Measurements from ENCODE around the gene TCERG1L. TPM values are rescaled to one million over a fixed set of nuclear protein-coding genes. Genes with fewer than 3 reads are reported as not detected.
"Not testable (repeated sequence)": the region's sequence is repeated elsewhere in the genome, so short reads cannot be mapped to it uniquely, and the experiment has no call there.

Gene TCERG1L
- total RNA-seq, 4 donors from 2014 or later: 0.41 TPM; not detected in 3

DNA sequence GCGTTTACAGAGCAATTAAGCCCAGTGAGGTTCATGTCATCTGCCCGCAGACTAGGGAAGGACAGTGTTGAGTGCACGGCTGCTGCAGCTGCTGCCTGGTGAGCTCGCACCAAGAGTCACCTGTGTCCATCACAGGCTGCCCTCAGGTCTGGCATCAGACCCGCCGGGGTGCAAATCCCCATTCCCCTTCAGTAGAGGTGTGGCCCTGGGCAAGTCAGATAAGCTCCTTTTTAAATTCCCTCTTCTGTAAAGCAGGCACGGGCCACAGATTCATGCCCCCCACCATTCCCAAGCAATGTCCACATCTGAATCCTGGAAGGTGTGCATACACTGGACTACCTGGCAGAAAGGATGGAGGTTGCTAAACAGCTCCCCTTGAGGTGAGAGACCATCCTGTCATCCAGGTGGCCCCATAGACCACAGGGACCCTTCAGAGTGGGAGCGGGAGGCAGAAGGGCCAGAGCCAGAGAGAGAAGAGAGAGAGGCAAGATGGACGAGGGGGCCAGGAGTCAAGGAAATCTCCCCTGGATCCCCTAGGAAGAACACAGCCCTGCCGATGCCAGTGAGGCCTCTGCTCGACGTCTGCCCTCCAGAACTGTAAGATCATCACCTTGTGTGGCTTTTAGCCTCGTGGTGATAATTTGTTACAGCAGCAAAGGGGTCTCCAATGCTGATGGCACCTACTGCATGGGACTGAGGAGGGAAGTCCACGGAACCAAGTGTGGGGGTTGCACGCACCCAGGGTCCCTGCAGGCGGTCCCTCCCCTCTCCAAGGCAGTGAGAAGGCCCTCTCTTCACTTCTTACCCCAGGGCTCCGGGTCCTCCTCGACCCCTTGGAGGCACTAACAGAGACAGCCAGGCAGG is 168.8 kb downstream of the TCERG1L start:
- DNase-seq: no peak
- Histone ChIP-seq H3K27ac (no peak overlapping the region), H3K4me1 (no peaks in the 10 kb centered on the region), H3K9me3 (no peaks in the 10 kb centered on the region), H3K27me3 (no peaks in the 10 kb centered on the region), H3K4me3 (no peak overlapping the region), H3K36me3 (no peaks in the 10 kb centered on the region)
- intact Hi-C loops (cut with DNase I; ENCODE audit: low total_unique reads): no loop called here
- TF ChIP-seq POLR2A (IDR thresholded peaks at IDR 0.05): no peak
- TF ChIP-seq, protein P1, sequence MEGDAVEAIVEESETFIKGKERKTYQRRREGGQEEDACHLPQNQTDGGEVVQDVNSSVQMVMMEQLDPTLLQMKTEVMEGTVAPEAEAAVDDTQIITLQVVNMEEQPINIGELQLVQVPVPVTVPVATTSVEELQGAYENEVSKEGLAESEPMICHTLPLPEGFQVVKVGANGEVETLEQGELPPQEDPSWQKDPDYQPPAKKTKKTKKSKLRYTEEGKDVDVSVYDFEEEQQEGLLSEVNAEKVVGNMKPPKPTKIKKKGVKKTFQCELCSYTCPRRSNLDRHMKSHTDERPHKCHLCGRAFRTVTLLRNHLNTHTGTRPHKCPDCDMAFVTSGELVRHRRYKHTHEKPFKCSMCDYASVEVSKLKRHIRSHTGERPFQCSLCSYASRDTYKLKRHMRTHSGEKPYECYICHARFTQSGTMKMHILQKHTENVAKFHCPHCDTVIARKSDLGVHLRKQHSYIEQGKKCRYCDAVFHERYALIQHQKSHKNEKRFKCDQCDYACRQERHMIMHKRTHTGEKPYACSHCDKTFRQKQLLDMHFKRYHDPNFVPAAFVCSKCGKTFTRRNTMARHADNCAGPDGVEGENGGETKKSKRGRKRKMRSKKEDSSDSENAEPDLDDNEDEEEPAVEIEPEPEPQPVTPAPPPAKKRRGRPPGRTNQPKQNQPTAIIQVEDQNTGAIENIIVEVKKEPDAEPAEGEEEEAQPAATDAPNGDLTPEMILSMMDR (IDR thresholded peaks at IDR 0.05): no peak

DNA sequence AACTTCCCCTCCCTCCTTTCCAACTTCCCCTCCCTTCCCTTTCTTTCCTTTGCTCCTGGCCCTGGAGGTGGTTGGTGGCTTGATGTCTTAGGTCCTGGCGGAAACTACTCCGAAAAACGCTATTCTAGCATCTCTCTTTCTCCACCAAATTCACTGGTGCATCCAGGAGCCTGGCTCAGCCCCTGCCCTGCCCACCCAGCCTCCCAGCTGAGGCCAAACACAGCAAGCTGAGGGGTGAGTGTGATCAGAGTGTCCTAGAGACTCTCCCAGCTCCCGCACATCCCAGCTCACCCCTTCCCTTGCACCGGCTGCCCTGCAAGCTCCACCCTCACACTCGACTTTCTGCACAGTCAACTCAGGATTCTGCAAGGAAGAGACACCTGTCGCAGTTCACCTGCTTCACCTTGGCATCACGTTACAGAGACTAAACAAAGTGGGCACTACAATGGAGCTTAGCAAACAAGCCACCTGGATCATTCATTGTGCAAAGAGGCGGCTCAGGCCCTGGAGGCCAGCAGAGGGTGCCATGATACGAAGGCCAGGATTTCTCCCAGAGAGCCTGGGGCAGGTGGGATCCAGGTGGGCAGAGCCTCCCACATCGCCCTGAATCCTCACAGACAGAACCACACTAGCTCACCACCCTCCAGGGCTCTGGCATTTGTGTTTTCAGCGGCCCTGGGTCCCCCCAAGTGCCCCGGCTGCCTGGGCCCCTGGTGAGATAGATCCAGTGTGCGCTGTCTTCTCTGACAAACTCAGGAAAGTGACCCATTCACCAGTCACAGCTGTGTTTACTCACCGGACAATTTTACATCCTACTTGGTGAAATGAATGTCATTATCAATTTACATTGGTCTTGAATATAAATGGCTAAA is 169.6 kb downstream of the TCERG1L start:
- no peak overlapping the region for H3K4me3 ChIP-seq
- intact Hi-C loops (cut with DNase I; ENCODE audit: low total_unique reads): no loop called here
- H3K27me3 ChIP-seq: no peaks in the 10 kb centered on the region
- no peaks in the 10 kb centered on the region for H3K4me1 ChIP-seq
- TF ChIP-seq, protein P1 (IDR thresholded peaks at IDR 0.05): no peak
- TF ChIP-seq POLR2A (IDR thresholded peaks at IDR 0.05): no peak
- H3K27ac ChIP-seq: no peak overlapping the region
- no peak for DNase-seq
- H3K36me3 ChIP-seq: no peaks in the 10 kb centered on the region
- no peaks in the 10 kb centered on the region for H3K9me3 ChIP-seq

DNA sequence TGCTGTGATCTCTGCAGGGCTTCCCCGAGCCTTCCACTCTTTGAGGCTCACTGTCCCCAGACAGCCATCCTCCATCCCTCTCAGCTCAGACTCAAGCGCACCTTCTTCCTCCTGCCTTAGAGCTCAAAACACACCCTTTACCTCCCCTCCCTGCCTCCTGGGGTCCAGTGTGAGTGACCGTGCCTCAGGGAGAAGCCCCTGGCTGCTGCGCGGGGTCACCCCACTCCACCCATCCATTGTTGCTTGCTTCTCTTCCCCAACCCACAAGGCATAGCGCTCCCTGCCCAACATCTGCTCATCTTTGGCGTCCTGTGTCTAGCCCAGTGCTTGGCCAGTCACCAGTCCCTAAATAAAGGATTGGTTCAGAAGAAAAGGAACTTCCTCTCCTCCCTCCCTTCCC is 170.3 kb downstream of the TCERG1L start:
- Histone ChIP-seq H3K4me3 (no peak overlapping the region), H3K27me3 (no peaks in the 10 kb centered on the region), H3K27ac (no peak overlapping the region), H3K4me1 (no peaks in the 10 kb centered on the region), H3K36me3 (no peaks in the 10 kb centered on the region), H3K9me3 (no peaks in the 10 kb centered on the region)
- no peak for TF ChIP-seq POLR2A (IDR thresholded peaks at IDR 0.05)
- TF ChIP-seq, protein P1 (IDR thresholded peaks at IDR 0.05): no peak
- intact Hi-C loops (cut with DNase I; ENCODE audit: low total_unique reads): no loop called here
- no peak for DNase-seq

DNA sequence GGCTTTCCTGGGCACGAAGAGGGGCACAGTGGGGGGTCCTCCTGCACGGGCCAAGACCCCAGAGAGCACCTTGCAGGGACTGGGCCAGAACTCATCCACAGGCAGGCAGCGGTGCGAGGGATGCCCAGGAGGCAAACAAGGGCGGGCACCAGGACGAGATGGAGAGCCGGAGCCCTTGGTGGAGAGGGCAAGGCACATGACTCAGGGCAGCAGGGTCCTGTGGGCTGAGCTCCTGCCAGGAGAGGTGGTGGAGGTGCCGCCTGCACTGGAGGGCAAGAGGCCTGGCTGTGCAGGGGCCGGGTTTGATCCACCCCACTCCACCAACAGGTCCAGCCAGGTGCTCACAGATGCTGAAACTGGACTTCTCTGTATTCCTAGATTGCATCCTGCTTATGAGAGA is 170.9 kb downstream of the TCERG1L start:
- no peak overlapping the region for H3K4me3 ChIP-seq
- no peaks in the 10 kb centered on the region for H3K4me1 ChIP-seq
- H3K9me3 ChIP-seq: no peaks in the 10 kb centered on the region
- no peak overlapping the region for H3K27ac ChIP-seq
- DNase-seq: no peak
- intact Hi-C loops (cut with DNase I; ENCODE audit: low total_unique reads): no loop called here
- no peaks in the 10 kb centered on the region for H3K27me3 ChIP-seq
- no peak for TF ChIP-seq POLR2A (IDR thresholded peaks at IDR 0.05)
- TF ChIP-seq, protein P1 (IDR thresholded peaks at IDR 0.05): no peak
- H3K36me3 ChIP-seq: no peaks in the 10 kb centered on the region

DNA sequence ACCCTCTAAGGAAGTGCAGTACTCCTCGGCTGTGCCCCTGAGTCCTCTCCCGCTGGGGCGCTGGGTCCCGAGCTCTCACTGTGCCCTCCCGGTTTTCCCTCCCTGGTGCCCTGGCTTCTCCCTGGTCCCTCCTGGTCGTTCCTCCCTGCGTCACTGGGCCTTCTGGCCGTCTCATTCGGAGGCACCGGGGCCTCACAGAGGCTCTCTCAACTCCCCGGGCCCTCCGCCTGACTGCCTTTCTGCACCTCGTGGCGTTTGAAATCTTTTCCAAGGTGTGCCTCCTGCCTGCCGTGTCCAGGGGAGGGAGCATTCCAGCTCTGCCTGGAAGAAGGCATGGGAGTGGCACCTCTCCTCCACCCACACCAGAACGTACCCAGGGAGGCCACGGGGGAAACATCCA is 174.3 kb downstream of the TCERG1L start:
- no peak for DNase-seq
- H3K27me3 ChIP-seq: no peaks in the 10 kb centered on the region
- H3K4me3 ChIP-seq: no peak overlapping the region
- intact Hi-C loops (cut with DNase I; ENCODE audit: low total_unique reads): no loop called here
- no peaks in the 10 kb centered on the region for H3K4me1 ChIP-seq
- no peak overlapping the region for H3K27ac ChIP-seq
- TF ChIP-seq, protein P1 (IDR thresholded peaks at IDR 0.05): no peak
- TF ChIP-seq POLR2A (IDR thresholded peaks at IDR 0.05): no peak
- H3K36me3 ChIP-seq: no peaks in the 10 kb centered on the region
- no peaks in the 10 kb centered on the region for H3K9me3 ChIP-seq

DNA sequence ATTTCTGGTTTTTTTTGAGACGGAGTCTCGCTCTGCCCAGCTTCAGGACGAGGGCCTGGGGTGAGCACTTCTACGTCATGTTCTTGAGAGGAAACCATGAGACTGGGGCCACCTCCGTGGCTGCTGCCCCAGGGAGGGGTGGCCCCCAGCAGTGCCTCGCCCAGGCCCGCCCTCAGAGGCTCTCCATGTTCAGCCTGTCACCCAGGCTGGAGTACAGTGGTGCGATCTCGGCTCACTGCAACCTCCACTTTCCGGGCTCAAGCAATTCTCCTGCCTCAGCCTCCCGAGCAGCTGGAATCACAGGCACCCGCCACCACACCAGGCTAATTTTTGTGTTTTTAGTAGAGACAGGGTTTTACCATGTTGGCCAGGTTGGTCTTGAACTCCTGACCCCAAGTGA is 175.2 kb downstream of the TCERG1L start:
- H3K4me3 ChIP-seq; intact Hi-C loops (cut with DNase I; ENCODE audit: low total_unique reads); H3K4me1 ChIP-seq; DNase-seq; H3K27me3 ChIP-seq; H3K36me3 ChIP-seq; H3K27ac ChIP-seq; H3K9me3 ChIP-seq: not testable (repeated sequence)
